GM10847 (cell line): ENCODE results near the gene TRPM2.
A peak's percentile ranks its signal among the peaks of the same experiment; 100 is the strongest.

Experiments used
- POLR2A ChIP-seq: IDR thresholded peaks from 2 replicates; pipeline ENCODE4 v1.6.1; 2011; ENCODE audit not compliant: insufficient read length; ENCODE audit errors: extremely low read depth

TRPM2 gene

GRCh38 chr21:44328242-44328895, 25.1 kb upstream of the TRPM2 start:
- no peak for TF ChIP-seq POLR2A

- TF ChIP-seq POLR2A: peak; percentile 7
These were observed 24.1 kb upstream of the TRPM2 start for GRCh38 chr21:44329086-44329889.

- no peak for TF ChIP-seq POLR2A
These were observed 23.3 kb upstream of the TRPM2 start for GRCh38 chr21:44329971-44330681.

- TF ChIP-seq POLR2A: no peak
These were observed 22.7 kb upstream of the TRPM2 start for GRCh38 chr21:44330698-44331097.

- no peak for TF ChIP-seq POLR2A
These were observed 22.2 kb upstream of the TRPM2 start for GRCh38 chr21:44331209-44331608.

GRCh38 chr21:44331650-44332307, 21.6 kb upstream of the TRPM2 start:
- no peak for TF ChIP-seq POLR2A

GRCh38 chr21:44332383-44332782, 21.0 kb upstream of the TRPM2 start:
- TF ChIP-seq POLR2A: no peak

- no peak for TF ChIP-seq POLR2A
These were observed 20.5 kb upstream of the TRPM2 start for GRCh38 chr21:44332965-44333364.

- TF ChIP-seq POLR2A: no peak
These were observed 19.7 kb upstream of the TRPM2 start for GRCh38 chr21:44333509-44334328.

- TF ChIP-seq POLR2A: no peak
These were observed 18.9 kb upstream of the TRPM2 start for GRCh38 chr21:44334329-44335030.

- no peak for TF ChIP-seq POLR2A
These were observed 18.0 kb upstream of the TRPM2 start for GRCh38 chr21:44335266-44336059.

- TF ChIP-seq POLR2A: no peak
These were observed 16.0 kb upstream of the TRPM2 start for GRCh38 chr21:44337449-44337848.
